ENCODE results near the gene ZCCHC24. TPM values are rescaled to one million over a fixed set of nuclear protein-coding genes. Genes with fewer than 3 reads are reported as not detected.

The ZCCHC24 gene
- total and polyA plus RNA-seq, 12 donors = 5.8 to 49.0 (median 24.8) TPM

GRCh38 chr10:79406683-79407422 is 38.6 kb downstream of the ZCCHC24 start:
- no peak for DNase-seq
- Histone ChIP-seq H3K36me3 (replicated peaks in 1 of 2) (no peaks in the 10 kb centered on the region), H3K27ac (peak overlapping the region in 2 of 5 donors; percentile 38 to 88), H3K4me1 (replicated peaks in 1 of 2) (peaks cover 30 to 82% of the 10 kb centered on the region in 2 donors), H3K9me3 (replicated peaks in 1 of 3) (no peaks in the 10 kb centered on the region), H3K27me3 (no peaks in the 10 kb centered on the region), H3K4me3 (no peak overlapping the region)
- intact Hi-C loops (cut with DNase I) = no loop called here
- TF ChIP-seq, protein P1, sequence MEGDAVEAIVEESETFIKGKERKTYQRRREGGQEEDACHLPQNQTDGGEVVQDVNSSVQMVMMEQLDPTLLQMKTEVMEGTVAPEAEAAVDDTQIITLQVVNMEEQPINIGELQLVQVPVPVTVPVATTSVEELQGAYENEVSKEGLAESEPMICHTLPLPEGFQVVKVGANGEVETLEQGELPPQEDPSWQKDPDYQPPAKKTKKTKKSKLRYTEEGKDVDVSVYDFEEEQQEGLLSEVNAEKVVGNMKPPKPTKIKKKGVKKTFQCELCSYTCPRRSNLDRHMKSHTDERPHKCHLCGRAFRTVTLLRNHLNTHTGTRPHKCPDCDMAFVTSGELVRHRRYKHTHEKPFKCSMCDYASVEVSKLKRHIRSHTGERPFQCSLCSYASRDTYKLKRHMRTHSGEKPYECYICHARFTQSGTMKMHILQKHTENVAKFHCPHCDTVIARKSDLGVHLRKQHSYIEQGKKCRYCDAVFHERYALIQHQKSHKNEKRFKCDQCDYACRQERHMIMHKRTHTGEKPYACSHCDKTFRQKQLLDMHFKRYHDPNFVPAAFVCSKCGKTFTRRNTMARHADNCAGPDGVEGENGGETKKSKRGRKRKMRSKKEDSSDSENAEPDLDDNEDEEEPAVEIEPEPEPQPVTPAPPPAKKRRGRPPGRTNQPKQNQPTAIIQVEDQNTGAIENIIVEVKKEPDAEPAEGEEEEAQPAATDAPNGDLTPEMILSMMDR (IDR thresholded peaks at IDR 0.05) = no peak
- TF ChIP-seq POLR2A (IDR thresholded peaks at IDR 0.05) = no peak
- 77 to 86% (median 83%) methylated on average over 6 to 13 of the region's 13 CpGs for WGBS, 4 donors

GRCh38 chr10:79405995-79406515 is 39.4 kb downstream of the ZCCHC24 start:
- 67 to 76% (median 75%) methylated on average over 4 to 8 of the region's 8 CpGs for WGBS, 4 donors
- intact Hi-C loops (cut with DNase I) = no loop called here
- H3K9me3 ChIP-seq (replicated peaks in 1 of 3) = no peaks in the 10 kb centered on the region
- H3K4me1 ChIP-seq (replicated peaks in 1 of 2) = peaks cover 33 to 89% of the 10 kb centered on the region in 2 donors
- H3K36me3 ChIP-seq (replicated peaks in 1 of 2) = no peaks in the 10 kb centered on the region
- no peak overlapping the region for H3K4me3 ChIP-seq
- peak overlapping the region in 2 of 5 donors; percentile 38 to 88 for H3K27ac ChIP-seq
- TF ChIP-seq, protein P1 (IDR thresholded peaks at IDR 0.05) = no peak
- TF ChIP-seq POLR2A (IDR thresholded peaks at IDR 0.05) = no peak
- no peak for DNase-seq
- H3K27me3 ChIP-seq = no peaks in the 10 kb centered on the region

- H3K4me1 ChIP-seq (replicated peaks in 1 of 2) = peaks cover 33 to 95% of the 10 kb centered on the region in 2 donors
- peak overlapping the region in 2 of 5 donors; percentile 38 to 88 for H3K27ac ChIP-seq
- H3K27me3 ChIP-seq = no peaks in the 10 kb centered on the region
- TF ChIP-seq, protein P1 (IDR thresholded peaks at IDR 0.05) = no peak
- no peak for TF ChIP-seq POLR2A (IDR thresholded peaks at IDR 0.05)
- H3K4me3 ChIP-seq = no peak overlapping the region
- intact Hi-C loops (cut with DNase I) = no loop called here
- no peaks in the 10 kb centered on the region for H3K36me3 ChIP-seq (replicated peaks in 1 of 2)
- DNase-seq = no peak
- no peaks in the 10 kb centered on the region for H3K9me3 ChIP-seq (replicated peaks in 1 of 3)
- 46 to 70% (median 60%) methylated on average over 7 to 13 of the region's 13 CpGs for WGBS, 4 donors
Measured at GRCh38 chr10:79405221-79405994, 40.0 kb downstream of the ZCCHC24 start.

GRCh38 chr10:79404690-79405131 is 40.7 kb downstream of the ZCCHC24 start:
- no peak for DNase-seq
- Histone ChIP-seq H3K36me3 (replicated peaks in 1 of 2) (no peaks in the 10 kb centered on the region), H3K4me1 (replicated peaks in 1 of 2) (peaks cover 33 to 95% of the 10 kb centered on the region in 2 donors), H3K27ac (peak overlapping the region in 2 of 5 donors; percentile 26 to 88), H3K4me3 (no peak overlapping the region), H3K9me3 (replicated peaks in 1 of 3) (no peaks in the 10 kb centered on the region), H3K27me3 (no peaks in the 10 kb centered on the region)
- intact Hi-C loops (cut with DNase I) = loop anchor here in 1 of 2 donors (5.0 kb wide), 1 partner anchor 38 kb away; no protein-coding TSS in a partner anchor
- 55 to 78% (median 70%) methylated on average over 5 of the region's 5 CpGs for WGBS, 4 donors
- TF ChIP-seq, protein P1 (IDR thresholded peaks at IDR 0.05) = no peak
- TF ChIP-seq POLR2A (IDR thresholded peaks at IDR 0.05) = no peak
